Measurements from ENCODE around the gene MTNR1A.
"Not testable (repeated sequence)": the region's sequence is repeated elsewhere in the genome, so short reads cannot be mapped to it uniquely, and the experiment has no call there.

Gene MTNR1A

DNA sequence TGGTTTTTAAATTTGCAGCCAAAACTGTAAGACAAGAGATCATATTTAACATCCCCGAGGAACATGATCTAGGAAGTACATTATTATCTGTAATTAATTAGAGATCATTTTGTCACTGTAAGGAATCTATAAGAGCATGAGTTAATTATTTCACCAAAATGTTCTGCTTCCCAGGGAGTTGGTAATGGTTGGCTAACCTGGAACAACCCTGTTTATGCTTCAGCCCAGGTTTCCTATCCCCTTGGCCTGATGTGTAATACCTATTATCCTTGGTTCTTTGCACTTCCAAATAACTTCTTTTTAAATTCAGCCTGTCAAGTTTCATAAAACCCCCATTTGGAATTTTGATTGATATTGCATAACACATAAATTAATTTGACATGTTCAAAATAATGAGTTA is 6.4 kb upstream of the MTNR1A start:
- DNase-seq (ENCODE audit: low spot score), result no peak

DNA sequence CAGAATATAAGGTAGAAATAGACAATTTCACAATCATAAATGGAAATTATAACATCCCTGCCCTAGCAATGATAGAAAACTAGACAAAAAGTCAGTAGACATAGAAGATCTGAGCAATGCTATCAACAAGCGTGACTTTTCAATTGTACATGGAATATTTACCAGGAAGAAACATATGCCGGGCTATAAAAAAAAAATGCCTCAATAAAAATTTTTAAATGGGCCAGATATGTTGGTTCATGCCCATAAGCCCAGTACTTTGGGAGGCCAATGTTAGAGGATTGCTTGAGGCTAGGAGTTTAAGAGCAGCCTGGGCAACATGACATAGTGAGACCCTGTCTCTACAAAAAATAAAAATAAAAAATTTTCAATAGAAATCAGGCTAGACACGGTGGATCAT is 5.3 kb upstream of the MTNR1A start:
- no peak for DNase-seq (ENCODE audit: low spot score)

DNA sequence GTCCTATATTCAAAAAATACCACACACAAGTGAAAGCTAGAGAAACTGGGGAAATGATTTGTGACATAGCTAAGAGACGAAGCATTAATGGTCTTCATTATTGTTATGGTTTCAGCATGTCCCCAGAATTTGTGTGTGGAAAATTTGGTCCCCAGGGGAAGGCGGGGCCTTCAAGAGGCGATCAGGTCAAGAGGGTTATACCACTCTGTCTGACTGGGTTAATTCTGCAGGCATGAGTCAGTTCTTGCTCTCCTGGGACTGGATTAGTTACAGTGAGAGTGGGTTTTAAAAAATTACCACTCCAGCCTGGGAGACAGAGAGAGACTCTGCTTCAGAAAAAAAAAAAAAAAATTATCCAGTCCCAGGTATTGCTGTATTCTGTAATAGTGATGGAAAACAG is 2.1 kb upstream of the MTNR1A start:
- no peak for DNase-seq (ENCODE audit: low spot score)

DNA sequence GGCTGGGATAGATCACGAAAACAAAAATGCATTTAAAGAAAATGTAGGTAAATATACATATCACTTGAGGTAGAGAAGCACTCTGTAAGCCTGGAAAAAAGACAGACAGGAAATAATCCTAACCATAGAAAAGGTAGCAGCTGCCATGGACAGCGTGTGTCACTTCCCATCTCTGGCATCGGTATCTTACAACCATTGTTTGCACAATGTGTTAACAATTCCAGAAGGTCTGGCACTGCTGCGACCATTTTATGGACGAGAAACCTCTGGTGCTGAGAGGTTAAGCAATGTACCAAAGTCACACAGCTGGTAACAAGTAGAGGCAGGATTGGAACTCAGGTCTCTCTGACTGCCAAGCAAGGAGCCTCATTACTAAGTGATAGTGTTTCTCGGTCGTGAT is 1.7 kb upstream of the MTNR1A start:
- no peak for DNase-seq (ENCODE audit: low spot score)

DNA sequence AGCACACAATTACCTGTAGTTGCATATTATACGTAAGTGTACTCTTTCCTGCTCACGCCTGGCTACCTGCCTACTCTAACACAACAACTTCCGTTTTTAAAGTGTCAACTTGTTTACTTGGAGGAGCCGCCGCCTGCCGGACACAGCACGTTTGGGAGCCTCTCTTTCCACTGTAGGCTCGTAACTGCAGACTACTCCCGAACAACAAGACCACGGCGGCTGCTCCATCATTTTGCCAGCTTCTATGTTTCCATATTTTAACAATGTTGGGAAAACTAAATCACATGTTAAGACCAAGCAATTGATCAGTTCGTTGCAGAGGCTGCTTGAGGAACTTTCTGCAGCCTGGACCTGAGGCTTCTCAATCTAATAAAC is 841 bp downstream of the MTNR1A start:
- no peak for DNase-seq (ENCODE audit: low spot score)

DNA sequence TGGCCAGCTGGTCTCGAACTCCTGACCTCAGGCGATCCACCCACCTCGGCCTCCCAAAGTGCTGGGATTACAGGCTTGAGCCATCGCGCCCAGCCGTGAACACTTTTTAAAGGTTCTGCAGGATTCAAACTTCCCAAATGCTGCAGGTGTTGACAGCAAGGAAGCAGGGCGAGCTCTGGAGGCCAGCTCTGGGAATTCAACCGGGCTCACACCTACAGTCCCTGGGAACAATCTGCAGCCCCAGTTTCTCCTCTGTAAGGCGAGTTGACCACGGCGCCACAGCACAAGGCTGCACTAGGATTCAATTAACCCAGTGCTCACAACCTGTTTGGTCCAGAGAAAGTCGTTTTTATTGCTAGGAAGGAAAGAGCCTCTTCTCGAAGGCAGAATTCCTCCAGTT is 1.6 kb downstream of the MTNR1A start:
- DNase-seq (ENCODE audit: low spot score), result no peak

DNA sequence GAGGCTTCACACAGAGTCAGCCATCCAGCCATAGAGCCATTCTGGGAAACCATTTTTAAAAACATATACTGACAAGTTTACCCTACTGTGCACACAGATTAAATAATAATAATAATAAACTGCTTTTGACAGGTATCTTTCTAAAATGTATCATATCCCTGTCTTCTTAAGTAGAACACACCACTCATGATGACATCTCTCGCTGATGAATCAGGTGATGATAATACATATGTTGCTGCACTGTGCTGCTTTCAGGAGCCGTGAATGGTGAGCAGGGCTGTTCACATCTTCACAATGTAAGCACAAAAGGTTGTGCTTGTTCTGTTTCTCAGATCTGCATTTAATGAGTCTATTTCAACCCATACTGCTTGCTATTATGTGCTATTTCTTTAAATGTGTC is 3.5 kb downstream of the MTNR1A start:
- DNase-seq (ENCODE audit: low spot score), result no peak

DNA sequence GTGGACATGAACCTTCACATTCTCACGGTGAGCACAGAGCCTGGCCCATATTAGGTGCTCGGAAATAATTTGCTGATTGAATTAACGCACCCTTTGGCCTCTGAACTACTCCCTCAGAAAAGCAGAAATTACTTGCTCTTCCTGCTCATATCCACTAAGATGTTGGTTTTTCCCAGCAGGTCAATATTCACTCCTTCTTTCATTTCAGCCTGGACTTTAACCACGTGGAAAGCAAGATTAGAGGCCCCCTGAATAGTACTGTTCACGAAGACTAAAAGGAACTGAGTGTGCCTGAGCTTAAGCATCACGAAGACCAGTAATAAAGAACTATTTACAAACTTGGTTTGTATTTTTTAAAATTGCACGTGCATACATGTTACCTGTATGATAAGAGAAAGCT is 9.9 kb downstream of the MTNR1A start:
- DNase-seq (ENCODE audit: low spot score), result no peak

DNA sequence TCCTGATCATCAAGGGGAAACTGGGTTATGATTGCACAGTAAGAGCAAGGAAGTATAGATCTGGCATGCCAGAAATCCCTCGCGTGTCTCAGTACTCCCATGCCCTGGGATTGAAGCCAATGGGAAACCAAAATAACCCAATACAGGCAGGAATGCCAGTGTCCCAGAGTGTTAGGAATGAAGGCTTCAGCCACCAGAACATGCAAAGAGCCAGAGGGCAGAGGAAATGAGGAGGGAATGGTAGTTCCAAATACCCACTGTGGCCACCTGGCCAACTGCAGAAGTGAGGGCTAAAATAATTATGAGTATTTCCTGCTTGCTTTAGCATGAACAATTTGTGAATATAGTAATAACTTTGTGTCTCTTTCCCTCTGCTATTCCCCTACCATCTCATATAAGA is 12.2 kb downstream of the MTNR1A start:
- no peak for DNase-seq (ENCODE audit: low spot score)

DNA sequence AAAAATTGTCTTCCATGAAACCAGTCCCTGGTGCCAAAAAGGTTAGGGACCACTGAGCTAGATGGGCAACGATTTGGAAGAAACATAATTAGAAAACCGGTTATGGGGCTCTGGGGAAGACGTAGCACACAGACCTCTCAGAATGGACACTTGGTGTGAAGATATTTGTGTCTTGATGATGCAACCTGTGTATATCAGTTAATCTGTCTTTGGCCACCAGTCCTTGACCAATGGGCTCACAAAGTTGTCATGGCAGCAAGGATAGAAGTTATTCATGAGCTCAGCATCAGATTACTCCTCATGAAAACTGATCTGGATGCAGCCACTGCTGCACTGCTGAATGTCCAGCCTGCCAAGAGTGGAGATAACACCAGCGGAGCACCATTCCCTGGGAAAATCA is 13.6 kb downstream of the MTNR1A start:
- no peak for DNase-seq (ENCODE audit: low spot score)

DNA sequence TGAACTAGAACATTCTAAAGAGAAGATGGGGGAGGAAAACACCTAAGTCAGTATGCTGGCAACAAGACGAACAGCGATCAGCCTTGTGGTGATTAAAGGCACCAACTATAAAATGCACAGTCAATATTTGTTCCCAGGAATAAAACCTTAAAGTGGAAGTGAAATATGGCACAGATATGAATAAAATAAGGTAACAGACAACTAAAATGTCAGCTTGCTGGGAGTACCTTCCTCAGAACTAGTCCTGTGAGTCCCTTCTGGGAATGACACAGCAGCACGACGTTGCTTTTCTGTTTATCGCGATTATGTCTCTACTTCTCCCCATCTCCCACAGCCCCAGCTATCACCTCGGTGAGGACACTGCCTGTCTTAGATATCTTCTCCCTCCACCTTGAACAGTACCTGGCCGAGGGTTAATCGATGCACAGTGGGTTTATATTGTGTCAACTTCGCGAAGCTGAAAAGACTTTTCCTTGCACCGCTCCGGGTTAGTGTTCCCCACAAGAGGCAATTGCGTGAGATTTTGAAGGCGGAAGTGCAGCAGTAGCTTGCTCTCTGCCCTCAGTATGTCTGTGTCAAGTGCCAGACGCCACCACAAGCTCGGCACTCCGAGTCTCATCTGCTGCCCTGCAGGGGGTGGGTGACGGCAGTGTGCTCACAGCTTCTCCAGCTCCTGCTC is 17.4 kb downstream of the MTNR1A start:
- DNase-seq (ENCODE audit: low spot score), result no peak

DNA sequence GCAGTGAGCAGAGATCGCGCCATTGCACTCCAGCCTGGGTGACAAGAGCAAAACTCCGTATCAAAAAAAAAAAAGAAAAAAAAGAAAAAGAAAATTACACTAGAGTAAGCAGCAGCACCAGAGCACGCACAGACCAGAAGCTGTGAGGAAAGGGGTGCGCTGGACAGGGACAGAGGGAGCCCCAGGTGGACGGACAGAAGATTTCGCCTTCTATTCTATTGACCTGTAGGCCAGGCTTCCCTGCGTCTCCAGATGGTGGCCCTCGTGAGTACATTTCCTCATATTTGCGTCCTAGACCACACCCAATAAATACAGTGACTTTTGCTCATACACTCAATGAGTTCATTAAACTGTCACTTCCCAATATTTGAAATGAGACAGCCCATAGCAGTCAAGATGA is 19.1 kb downstream of the MTNR1A start:
- DNase-seq (ENCODE audit: low spot score), result no peak

DNA sequence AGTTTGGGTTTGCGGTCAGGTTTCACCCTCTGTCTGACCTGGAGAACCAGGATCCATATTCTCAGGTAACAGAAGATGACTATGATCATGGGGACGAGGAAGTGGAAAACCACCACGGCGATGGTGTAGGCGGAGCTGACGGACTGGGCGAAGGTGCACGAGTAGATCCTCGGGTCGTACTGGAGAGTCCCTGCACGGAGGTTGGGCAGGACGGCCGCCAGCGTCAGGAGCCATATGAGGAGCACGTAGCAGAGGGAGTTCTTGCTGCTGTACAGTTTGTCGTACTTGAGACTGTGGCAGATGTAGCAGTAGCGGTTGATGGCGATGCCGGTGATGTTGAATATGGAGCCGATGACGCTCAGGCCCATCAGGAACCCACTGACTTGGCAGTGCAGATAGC is 21.3 kb downstream of the MTNR1A start:
- DNase-seq (ENCODE audit: low spot score), result no peak

DNA sequence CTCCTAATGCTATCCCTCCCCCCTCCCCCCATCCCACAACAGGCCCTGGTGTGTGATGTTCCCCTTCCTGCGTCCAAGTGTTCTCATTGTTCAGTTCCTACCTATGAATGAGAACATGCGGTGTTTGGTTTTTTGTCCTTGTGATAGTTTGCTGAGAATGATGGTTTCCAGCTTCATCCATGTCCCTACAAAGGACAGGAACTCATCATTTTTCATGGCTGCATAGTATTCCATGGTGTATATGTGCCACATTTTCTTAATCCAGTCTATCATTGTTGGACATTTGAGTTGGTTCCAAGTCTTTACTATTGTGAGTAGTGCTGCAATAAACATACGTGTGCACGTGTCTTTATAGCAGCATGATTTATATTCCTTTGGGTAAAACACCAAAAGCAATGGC is 31.4 kb downstream of the MTNR1A start:
- DNase-seq (ENCODE audit: low spot score), result not testable (repeated sequence)

DNA sequence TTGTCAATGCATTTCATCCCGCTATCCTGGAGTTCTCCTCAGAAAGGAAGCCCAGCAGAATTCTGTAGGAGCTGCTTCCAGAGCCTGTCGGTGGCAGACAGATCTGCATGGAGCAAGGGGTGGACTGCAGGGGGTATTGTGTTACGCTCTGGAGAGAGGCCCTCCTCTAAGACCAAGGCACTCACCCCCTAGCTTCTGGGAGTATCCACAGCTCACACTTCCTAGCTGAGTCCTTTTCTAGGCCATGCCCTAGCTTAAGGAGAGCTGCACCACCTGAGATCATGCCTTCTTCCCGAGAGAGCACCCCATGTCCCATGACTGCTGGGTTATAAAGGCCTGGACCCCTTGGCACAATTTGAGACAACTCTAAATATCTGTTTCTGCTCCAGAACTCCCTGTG is 39.1 kb downstream of the MTNR1A start:
- DNase-seq (ENCODE audit: low spot score), result no peak

DNA sequence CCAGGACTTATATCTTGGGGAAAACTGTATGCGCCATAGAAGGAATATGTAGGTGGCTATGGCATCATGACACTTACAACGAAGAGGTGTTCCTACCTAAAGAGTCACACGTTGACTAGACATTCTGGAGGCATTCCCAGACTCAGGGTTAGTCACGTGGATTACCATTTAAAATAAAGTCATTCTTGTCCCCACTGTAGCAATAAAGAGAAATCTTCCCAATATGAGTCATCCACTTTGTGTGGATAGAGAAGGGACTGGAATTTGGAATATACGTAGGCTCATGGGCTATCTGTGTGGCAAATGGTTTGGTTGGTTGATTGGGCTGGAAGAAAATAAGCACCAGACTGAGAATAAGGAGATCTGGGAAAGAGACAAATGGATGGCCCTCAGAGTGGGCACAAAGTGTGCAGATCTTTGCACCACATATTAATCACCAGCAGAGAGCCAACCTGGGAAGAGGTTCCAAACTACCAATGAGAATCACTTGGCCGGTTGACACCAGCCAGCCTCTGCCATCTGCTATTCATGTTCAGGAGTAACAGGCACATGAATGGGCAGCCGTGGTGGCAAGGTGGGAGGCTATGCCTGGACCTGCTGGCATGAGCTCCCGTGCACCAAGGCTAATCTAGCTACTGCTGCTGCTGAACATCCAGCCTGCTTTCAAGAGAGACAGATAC is 41.0 kb downstream of the MTNR1A start:
- DNase-seq (ENCODE audit: low spot score), result no peak

DNA sequence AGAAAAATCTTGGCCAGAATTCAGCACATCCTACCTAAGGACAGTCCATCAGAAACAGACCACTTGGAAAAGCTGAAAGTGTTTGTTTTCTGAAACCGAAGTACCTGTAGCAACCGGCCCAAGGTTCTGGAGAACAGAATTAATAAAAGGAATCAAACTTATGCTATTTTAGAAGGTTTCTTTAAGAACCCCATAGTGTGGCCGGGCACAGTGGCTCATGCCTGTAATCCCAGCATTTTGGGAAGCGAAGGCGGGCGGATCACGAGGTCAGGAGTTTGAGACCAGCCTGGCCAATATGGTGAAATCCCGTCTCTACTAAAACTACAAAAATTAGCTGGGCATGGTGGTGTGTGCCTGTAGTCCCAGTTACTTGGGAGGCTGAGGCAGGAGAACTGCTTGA is 50.6 kb downstream of the MTNR1A start:
- not testable (repeated sequence) for DNase-seq (ENCODE audit: low spot score)

DNA sequence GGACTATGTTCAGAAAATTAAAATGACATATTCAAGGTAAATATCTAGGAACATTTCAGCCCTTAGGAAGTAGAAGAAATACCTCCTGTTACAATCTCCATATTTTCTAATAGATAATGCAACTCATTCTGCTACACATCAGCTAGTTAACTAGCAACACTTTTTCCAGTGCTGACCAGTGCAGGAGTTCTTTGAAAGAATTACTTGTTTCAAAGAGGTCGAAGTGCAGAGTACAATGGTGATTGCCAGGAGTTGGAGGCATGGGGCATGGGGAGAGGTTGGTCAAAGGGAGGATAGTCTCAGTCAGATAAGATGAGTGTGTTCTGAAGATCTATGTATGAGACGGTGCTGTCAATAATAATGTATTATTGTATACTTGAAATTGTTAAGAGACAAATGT is 53.1 kb downstream of the MTNR1A start:
- DNase-seq (ENCODE audit: low spot score), result no peak

DNA sequence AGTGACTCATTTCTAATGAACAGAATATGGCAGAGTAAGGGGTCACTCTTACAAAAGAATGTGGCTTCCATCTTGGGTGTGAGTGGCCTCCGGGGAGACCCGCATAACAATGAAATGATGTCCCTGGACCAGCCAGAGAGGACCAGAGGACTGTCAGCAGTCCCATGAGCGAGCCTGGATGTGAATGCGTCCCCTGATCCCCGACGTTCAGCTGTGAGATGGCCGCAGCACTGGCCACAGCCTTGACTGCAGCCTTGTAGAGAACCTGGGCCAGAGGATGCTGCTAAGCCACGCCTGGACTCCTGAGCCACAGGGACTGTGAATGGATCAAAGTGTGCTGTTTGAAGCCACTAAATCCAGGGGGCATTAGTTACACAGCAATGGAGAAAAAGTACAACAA is 53.8 kb downstream of the MTNR1A start:
- DNase-seq (ENCODE audit: low spot score), result no peak

DNA sequence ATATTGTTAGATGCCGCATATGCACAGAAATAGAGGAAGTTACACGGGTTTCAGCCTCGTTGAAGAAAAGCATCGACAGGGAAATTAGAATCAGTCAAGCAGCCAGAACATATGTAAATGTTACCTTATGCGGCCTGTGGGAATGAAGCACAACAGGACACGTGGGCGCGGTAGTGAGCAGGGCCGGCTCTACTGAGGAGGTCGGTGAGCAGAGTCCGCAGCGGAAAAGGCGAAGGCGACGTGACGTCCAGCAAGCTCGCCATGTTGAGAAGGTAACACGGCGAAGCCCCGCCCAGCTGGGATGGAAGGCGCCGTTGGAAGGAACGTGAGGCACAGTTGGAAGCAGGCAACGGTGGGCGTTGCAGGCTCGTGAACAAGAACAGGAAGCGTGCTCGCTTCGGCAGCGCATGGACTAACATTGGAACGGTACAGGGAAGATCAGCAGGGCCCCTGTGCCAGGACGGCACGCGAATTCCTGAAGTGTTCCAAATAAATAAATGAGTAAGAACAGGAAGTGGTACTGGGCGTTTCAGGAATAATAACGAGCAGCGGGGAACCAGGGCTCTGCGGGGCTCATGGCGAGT is 54.6 kb downstream of the MTNR1A start:
- no peak for DNase-seq (ENCODE audit: low spot score)

DNA sequence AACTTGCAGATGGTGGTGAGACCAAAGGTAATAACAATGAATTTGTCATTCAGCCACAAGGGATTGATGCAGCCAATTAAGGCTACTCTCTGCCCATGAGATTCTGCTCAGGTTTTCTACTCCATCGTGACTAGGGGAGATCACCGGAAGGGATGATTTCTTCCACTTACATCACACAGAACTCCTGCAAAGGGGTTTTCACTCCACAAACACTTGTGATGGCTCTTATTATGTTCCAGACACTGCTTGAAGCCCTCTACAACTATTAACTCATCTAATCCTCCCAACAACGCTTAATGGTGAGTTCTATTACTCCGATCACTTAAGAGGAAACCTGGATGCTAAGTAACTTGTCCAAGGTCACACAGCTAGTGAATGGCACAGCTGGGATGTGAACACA is 55.9 kb downstream of the MTNR1A start:
- DNase-seq (ENCODE audit: low spot score), result no peak

DNA sequence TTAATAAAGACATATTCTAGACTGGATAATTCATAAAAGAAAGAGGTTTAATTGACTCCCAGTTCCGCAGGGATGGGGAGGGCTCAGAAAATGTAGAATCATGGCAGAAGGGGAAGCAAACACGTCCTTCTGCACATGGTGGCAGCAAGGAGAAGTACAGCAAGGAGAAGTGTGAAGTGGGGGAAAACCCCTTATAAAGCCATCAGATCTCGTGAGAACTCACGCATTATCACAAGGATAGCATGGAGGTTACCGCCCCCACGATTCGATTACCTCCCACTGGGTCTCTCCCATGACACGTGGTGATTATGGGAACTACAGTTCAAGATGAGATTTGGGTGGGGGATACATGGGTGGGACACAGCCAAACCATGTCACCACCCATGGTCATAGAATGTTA is 58.3 kb downstream of the MTNR1A start:
- no peak for DNase-seq (ENCODE audit: low spot score)

DNA sequence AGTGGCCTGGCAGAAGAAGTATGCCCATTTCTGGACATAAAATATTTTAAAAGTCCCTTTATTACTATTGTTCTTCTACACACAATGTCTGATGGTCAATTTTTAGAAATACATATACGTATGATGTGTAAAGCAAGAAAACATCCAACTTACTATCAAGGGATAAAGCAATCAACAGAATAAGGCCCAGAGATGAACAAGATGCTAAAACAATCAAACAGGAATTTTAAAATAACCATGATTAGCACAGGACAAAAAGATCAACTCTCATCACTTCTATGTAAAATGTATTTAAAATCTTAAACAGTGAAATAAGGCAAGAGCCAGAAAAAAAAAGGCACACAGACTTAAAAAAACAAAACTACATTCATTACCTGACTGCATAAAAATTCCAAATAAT is 60.9 kb downstream of the MTNR1A start:
- DNase-seq (ENCODE audit: low spot score), result no peak

DNA sequence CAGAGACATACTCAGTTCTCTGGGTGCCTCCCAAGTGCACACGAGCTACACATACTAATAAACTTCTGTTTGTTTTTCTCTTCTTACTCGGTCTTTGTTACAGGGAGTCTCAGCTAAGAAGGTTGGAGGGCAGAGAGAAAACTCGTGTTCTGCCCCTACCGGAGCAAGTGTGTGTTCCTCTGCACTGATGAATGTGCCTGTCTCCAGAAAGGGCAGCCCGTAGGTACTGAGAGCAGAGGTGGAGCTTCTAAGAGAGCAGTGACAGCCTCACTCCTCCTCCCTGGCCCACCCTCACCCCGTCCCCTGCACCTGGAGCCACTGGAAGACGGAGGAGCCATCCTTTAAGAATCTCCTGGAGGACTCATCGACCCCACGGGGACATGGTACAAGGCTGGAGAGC is 67.6 kb downstream of the MTNR1A start:
- no peak for DNase-seq (ENCODE audit: low spot score)
